Frontal cortex (tissue), 4 donors: ENCODE data around the gene CDHR3. TPM values are rescaled to one million over a fixed set of nuclear protein-coding genes. Genes with fewer than 3 reads are reported as not detected.
"Not testable (repeated sequence)": the region's sequence is repeated elsewhere in the genome, so short reads cannot be mapped to it uniquely, and the experiment has no call there.

Experiments used
- DNase-seq, 2 donors: peaks; one replicate each; pipeline ENCODE4 v3.0.0; 2012; ENCODE audit warnings: low spot score in 2 of 2
- FAIRE-seq: peaks from 2 replicates; lab custom pipeline; 2012; peaks lifted over from hg19 to GRCh38; lab: Jason Lieb, UNC
- total RNA-seq: library from RNA; depleted of rRNA; stranded (reverse); fragments of >200 nt; gene quantifications from one replicate; pipeline ENCODE4 v1.2.3, GENCODE V29; 2014
- donor health status: control.
- donor health status: control.
- donor health status: control.

The CDHR3 gene
- total RNA-seq, 1 donor from 2014 or later, result 11.4 TPM

- no peak for DNase-seq
- no peak for FAIRE-seq
Observed at GRCh38 chr7:105990141-105990540, 27.1 kb downstream of the CDHR3 start.

GRCh38 chr7:105990727-105991453, 27.8 kb downstream of the CDHR3 start:
- FAIRE-seq, result no peak

GRCh38 chr7:105992905-105993304, 29.8 kb downstream of the CDHR3 start:
- DNase-seq (no peak), FAIRE-seq (no peak)

More at GRCh38 chr7:105990727-105991453, 27.8 kb downstream of the CDHR3 start:
- DNase-seq, result no peak

GRCh38 chr7:105996860-105997737, 34.0 kb downstream of the CDHR3 start:
- FAIRE-seq, result no peak
- no peak for DNase-seq

GRCh38 chr7:105999256-105999655, 36.2 kb downstream of the CDHR3 start:
- no peak for DNase-seq
- FAIRE-seq, result no peak

- no peak for DNase-seq
- no peak for FAIRE-seq
Observed at GRCh38 chr7:106001196-106001595, 38.1 kb downstream of the CDHR3 start.

- DNase-seq (no peak), FAIRE-seq (no peak)
Observed at GRCh38 chr7:106001886-106002285, 38.8 kb downstream of the CDHR3 start.

GRCh38 chr7:106003525-106004064, 40.5 kb downstream of the CDHR3 start:
- FAIRE-seq (no peak), DNase-seq (no peak)

- FAIRE-seq (no peak), DNase-seq (no peak)
Observed at GRCh38 chr7:106006906-106007305, 43.8 kb downstream of the CDHR3 start.

- DNase-seq, FAIRE-seq: not testable (repeated sequence)
Observed at GRCh38 chr7:106007796-106008195, 44.7 kb downstream of the CDHR3 start.

- FAIRE-seq, result no peak
- peak; percentile 71 to 88 for DNase-seq
Observed at GRCh38 chr7:106009503-106010226, 46.6 kb downstream of the CDHR3 start.

- FAIRE-seq, result no peak
- peak in 1 of 2 donors; percentile 13 for DNase-seq
Observed at GRCh38 chr7:106010331-106010730, 47.3 kb downstream of the CDHR3 start.

- DNase-seq, result no peak
- no peak for FAIRE-seq
Observed at GRCh38 chr7:106010866-106011265, 47.8 kb downstream of the CDHR3 start.

GRCh38 chr7:106012184-106012583, 49.1 kb downstream of the CDHR3 start:
- no peak for FAIRE-seq
- no peak for DNase-seq

GRCh38 chr7:106012935-106013439, 49.9 kb downstream of the CDHR3 start:
- DNase-seq (no peak), FAIRE-seq (no peak)

- DNase-seq, result no peak
- FAIRE-seq, result no peak
Observed at GRCh38 chr7:106015381-106016218, 52.5 kb downstream of the CDHR3 start.

GRCh38 chr7:106016331-106016730, 53.3 kb downstream of the CDHR3 start:
- FAIRE-seq (no peak), DNase-seq (no peak)

- FAIRE-seq (no peak), DNase-seq (no peak)
Observed at GRCh38 chr7:106017657-106018056, 54.6 kb downstream of the CDHR3 start.
